Fibroblast of upper back skin (primary cell): ENCODE measurements around the gene SLC22A12.

ENCODE experiments used
- DNase-seq: peaks from one replicate; pipeline ENCODE4 v3.0.0-alpha.2; 2013

Gene SLC22A12

DNA sequence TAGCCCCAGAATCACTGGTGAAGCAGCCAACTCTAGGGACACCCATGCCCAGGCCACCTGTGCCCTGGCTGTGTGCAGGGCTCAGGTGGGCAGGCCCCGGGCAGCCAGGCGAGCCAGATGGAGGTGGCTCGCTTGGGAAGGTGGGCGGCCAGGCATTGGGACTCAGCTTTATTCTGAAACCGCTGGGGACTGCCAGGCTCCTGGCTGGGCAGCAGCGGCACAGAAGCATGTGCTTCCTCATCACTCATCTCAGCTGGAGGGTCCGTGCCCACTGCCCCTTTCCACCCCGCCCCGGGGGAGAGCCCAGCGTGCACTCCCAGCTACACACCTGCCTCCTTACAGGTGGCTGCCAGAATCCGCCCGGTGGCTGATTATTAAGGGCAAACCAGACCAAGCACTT, 27.1 kb upstream of the SLC22A12 start:
- DNase-seq = no peak

GRCh38 chr11:64564419-64564818, 26.6 kb upstream of the SLC22A12 start:
- DNase-seq = no peak

DNA sequence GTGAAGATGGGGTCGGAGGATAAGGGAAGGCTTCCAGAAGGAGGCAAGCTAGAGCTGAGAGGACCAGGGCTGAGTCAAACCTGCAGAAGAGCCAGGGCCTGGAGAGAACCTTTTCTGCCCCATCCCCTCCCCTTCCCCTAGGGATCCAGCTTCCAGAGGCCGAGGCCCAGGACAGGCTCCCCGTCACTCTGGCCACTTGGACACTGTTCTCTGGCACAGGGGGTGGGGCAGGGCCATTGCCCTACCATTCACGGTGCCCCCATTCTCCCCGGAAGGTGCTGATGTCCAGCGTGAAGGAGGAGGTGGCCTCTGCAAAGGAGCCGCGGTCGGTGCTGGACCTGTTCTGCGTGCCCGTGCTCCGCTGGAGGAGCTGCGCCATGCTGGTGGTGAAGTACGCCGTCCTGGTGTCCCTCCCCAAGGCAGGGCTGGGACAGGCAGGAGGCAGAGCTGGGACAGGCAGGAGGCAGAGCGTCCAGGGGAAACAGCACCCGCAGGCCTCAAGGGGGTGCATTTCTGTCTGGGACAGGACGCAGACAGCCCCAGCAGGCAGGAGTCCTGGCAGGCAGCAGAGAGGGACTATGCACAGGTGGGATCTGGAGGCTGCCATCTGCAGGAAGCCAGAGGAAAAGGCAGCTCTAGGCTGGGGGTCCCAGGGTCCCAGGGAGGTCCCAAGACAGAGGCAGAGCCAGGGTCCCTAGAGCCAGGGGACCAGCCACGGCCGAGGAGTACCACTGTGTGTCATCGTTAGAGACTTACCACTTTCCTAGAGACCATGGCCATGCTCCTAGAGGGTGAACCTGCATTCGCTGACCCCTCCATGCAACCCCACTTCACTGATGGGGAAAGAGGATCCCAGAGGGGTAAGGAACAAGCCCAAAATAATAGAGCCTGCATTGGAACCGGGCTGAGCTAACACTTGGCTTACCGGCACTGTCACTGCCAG, 25.8 kb upstream of the SLC22A12 start:
- DNase-seq = no peak

GRCh38 chr11:64566042-64566914, 24.7 kb upstream of the SLC22A12 start:
- peak; percentile 80 for DNase-seq

GRCh38 chr11:64566915-64567891, 23.8 kb upstream of the SLC22A12 start:
- DNase-seq = no peak

DNA sequence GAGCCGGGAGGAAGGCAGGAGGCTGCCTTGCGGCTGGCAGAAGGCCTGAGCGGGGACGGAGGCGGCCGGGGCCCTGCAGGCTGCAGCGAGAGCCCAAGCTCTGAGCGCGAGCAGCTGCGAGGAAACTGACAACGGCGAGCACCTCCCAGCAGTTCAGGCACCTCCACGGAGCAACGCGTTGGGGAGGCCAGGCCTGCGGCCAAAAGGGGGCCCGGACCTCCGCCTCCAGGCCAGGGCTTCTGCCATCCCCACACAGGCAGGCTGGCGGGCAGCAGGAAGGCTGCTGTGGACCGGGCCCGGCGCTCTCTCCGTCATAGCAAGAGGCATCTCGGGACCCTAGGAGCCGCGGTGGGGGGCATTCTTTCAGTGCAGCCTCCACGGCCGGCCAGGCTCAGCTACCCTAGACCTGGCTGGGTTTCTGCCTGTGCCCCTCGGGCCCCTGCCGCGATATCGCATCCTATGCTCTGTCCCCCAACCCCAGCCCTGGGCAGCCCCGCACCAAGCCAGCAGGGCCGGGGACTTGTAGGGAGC, 22.9 kb upstream of the SLC22A12 start:
- no peak for DNase-seq

- no peak for DNase-seq
Measured at GRCh38 chr11:64568584-64569140, 22.4 kb upstream of the SLC22A12 start.

DNA sequence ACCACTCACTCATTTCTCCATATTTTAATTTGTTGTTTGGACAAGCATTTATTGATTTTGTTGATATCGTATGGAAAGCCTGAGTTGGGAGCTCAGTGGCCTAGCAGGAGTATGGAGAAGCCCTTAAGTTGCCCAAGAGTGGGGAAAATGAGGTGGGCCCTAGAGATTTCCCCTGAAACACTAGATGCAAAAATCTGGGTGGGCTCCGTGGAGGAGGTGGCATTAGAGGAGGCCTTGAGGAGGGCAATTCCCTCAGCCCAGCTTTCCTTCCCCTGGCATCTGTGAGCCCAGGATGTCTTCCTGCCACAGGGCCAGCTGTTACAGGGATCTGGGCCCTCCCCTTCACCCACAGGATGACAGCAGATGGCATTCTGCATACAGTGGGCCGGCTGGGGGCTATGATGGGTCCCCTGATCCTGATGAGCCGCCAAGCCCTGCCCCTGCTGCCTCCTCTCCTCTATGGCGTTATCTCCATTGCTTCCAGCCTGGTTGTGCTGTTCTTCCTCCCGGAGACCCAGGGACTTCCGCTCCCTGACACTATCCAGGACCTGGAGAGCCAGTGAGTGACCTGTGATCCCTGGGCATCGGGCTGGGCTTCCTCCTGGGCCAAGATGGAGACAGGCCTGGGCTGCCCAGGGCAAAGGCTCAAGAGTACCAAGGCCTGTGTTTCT, 21.6 kb upstream of the SLC22A12 start:
- no peak for DNase-seq

DNA sequence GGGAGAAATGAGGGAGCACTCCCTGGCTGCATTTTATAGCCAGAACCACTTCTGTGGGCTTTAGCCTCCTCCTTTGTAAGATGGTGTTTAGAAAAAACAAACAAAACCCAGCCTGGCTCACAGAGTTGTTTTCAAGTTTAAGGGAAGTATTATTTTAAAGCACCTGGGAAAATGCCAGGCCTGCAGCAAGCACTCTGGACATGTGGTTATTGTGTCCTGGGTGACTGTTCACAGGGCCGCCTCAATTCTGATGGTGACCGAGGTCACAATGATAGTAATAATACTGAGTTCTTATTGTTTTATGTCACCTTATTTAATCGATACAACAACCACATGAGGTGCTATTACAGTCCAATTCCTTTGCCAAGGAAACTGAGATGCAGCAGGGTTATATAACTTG, 20.7 kb upstream of the SLC22A12 start:
- no peak for DNase-seq

GRCh38 chr11:64571050-64571409, 20.0 kb upstream of the SLC22A12 start:
- no peak for DNase-seq

GRCh38 chr11:64571410-64572091, 19.5 kb upstream of the SLC22A12 start:
- DNase-seq = peak; percentile 31

DNA sequence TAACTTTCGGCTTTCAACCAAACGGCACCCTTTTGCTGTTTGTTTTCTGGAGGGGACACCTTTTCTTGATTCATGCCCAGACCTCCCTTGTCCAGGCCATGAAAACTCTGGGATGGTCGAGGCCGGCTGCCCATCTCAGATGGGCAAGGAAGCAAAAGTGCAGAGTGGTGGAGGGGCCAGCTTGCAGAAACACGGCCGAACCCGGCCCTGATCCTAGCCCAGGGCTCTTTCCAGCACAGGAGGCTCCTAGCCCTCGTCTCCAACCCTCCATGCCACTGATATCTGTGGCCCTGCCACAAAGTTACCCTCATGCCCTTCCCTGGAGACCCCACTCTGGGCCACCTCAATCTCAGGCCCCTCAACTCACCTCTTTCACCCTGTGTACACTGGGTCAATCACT, 18.9 kb upstream of the SLC22A12 start:
- no peak for DNase-seq

GRCh38 chr11:64577202-64577601, 13.8 kb upstream of the SLC22A12 start:
- DNase-seq = no peak

DNA sequence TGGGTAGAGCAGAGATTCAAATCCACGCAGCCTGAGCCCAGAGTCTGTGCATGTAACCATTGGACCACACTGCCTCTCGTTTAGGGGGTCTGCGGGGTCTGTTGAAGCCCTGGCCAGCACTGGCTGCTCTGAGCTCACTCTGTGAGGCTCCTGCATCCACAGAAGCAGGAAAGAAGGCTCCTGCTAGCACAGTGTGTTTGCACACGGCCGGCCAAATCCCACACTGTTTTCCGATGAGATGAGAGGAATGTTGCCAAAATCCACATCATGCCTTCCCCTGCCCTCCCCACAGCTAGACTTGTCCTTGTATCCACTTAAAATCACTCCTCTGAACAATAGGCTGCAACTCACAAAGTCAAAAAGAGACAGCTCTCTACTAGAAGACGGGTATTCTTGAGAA, 10.6 kb upstream of the SLC22A12 start:
- DNase-seq = no peak

GRCh38 chr11:64581057-64581523, 9.9 kb upstream of the SLC22A12 start:
- DNase-seq = no peak

DNA sequence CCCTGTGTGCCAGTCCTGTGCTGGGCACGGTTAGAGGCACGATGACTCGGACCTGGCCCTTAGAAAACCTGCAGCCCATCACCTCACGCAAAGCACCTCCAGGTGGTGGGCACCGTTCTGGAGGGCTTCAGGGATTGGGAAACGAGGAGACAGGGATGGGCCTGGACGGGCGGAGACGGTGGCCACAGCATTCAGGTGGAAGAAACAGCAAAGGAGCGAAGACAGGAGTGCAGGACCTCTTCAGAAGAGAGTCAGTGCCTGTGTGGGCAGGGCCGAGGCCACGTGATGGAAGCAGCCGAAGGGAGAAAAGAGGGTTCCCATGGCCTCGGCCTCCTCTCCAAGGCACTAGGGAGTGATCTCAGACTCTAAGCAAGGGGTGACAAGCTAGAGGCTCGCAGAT, 8.1 kb upstream of the SLC22A12 start:
- no peak for DNase-seq

GRCh38 chr11:64583296-64584262, 7.4 kb upstream of the SLC22A12 start:
- DNase-seq = no peak

- no peak for DNase-seq
Measured at GRCh38 chr11:64585150-64585549, 5.9 kb upstream of the SLC22A12 start.

DNA sequence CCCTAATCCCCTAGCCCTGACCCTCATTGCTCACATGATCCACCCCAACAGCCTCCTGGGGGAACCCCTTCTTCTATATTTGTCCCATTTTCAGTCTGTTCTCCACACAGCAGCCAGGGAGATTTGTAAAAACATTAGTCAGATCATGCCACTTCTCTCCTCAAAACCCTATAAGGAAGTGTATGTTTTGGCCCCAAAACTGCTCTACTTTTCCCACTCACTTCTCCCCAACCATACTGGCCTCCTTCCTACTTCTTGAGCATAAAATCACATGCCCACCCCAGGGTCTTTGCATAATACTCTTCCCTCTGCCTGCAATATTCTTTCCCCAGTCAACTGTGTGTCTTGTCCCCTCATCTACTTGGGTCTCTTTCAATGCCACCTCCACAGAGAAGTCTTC, 4.7 kb upstream of the SLC22A12 start:
- no peak for DNase-seq

- DNase-seq = no peak
Measured at GRCh38 chr11:64588701-64589100, 2.3 kb upstream of the SLC22A12 start.
